ENCODE data around the gene SLC23A1. TPM values are rescaled to one million over a fixed set of nuclear protein-coding genes. Genes with fewer than 3 reads are reported as not detected.

The SLC23A1 gene
- total RNA-seq, result not detected in 2 replicates

DNA sequence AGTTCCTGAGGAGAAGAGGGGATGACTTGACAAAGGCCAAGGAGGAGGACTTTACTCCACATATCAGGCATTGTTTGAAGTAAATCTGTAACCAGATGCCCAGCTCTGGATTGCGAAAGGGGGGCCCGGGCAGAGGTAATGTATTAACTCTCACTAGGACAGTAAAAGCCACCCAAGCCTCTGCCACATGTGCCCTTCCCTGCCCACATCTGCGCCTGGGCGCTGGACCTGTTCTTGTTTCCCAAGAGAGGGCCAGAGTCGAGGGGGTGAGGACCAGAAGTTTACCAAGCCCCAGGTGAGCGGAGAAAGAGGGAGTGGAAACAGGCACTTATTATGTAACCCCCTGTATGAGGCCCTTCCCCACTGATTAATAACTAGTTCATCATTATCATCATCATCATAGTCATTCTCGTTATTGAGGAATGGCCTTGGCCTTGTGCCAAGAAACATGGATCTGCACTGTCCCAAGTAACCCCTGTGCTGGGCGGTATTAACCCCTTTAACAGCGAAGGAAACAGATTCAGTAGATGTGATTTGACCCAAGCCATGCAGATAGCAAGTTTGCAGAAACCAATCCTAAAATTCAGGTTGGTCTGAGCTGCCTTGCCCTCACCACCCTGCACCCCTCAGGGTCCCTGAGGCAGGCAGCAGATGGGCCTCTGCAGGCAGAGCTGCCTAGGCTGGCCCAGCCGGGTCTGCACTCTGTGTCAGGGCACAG, at the start of gene SLC23A1:
TSS of gene SLC23A1 (minus strand) at position 23 of the 718 bp plus-strand sequence. CDS start 44 bp downstream, outside the sequence.

GRCh38 chr5:139403787-139404483, 20.8 kb upstream of the SLC23A1 start, which contains the start of gene SPATA24:
Gene SPATA24, minus strand, starts transcription at chr5:139404089. Its CDS starts 29 bp downstream, at chr5:139404060.

GRCh38 chr5:139394654-139395566, 11.8 kb upstream of the SLC23A1 start, which contains the start of gene PROB1:
Gene PROB1, minus strand, starts transcription at chr5:139395104. Its CDS starts 23 bp downstream, at chr5:139395081.

DNA sequence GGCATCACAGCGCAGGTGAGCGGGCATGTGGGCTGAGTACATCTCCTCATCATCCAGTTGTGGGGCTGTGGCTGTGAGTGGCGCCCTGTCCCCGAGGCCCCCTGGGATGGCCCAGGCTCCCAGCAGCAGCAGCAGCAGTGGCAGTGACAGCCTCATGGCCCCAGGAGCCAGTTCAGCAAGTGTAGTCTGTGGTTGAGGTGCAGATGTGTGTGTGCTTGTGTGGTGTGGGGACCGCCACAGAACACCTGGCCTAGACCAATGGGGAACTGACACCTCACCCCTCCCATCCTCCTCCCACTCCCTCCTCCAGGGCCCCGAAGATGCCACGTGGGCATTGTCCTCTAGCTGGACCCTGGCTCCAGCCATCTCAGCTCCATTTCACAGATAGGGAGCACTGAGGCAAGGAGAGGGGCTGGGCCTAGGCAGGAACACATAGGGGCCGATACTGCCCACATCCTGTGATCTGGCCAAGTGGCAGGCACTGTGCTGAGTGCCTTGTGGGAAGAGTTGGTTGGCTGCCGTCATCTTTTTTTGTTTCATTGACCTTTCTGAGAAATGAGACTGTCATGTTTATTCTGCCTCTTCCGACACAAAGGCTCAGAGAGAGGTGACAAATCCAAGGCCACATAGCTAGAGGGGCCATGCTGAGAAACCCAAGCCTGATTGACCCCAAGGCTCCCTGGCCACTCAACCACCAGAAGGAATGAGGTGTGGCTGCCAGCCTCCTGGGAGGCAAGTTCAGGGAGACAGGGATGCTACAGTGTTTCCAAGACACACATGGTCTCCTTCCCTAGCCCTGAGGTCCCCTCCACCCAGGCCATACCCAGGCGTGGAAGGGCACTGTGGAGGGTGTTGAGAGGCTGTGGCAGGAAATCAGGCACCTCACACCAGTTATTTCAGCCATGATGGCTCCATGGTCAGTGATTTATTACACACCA, 6.9 kb upstream of the SLC23A1 start, which contains the start of gene MZB1:
TSS of gene MZB1 (minus strand) at position 213 of the 938 bp plus-strand sequence. CDS start at position 156, 57 bp downstream.

DNA sequence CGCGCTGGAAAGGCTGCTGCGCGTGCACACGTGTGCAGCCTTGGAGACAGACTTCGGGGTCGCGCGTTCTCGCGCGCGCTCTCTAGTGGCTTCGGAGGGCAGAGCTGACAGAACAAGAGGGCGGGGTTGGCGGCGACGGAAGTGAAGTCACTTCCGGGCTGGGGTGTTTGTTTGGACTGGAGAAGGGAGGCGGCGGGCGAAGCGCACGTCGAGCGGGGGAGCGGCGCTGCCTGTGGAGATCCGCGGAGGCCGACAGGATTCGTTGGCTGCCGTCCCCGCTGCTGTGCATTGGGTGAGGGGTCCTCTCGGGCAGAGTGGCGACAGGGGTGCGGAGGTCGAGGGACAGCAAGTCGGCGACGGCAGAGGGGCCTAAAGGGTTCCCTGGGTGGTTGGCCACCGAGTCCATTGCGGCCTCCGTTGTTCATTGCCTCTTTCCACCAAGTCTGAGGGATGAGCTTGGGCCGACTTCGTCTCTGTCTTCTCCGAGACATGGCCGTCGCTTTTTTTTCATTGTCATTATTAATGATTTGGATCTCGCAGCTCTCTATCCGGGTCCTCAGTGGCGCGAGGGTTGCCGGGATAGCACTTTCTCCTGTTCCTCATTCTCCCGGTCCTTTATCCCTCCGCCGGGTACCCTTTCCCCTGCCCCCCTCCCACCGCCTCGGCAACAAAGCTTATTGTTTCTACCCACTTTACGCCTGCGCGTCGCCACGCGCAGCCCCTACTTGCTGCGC, 41.2 kb downstream of the SLC23A1 start, which contains the start of gene PAIP2:
TSS of gene PAIP2 (plus strand) at position 166 of the 734 bp plus-strand sequence. CDS start 21,931 bp downstream, outside the sequence.

Other genes with a start within 250 kb of the SLC23A1 start
- 37.3 and 44.9 TPM in 2 replicates for gene SIL1, start 184.9 kb downstream of the SLC23A1 start, total RNA-seq
- gene MATR3, start 89.6 kb downstream of the SLC23A1 start, total RNA-seq, result 145 and 151 TPM in 2 replicates
- gene PAIP2, start 41.4 kb downstream of the SLC23A1 start, total RNA-seq, result 44.5 and 51.5 TPM in 2 replicates
- not detected in 2 replicates for gene MZB1, start 6.6 kb upstream of the SLC23A1 start, total RNA-seq
- 0.79 and 1.6 TPM in 2 replicates for gene PROB1, start 11.8 kb upstream of the SLC23A1 start, total RNA-seq
- gene SPATA24, start 20.8 kb upstream of the SLC23A1 start, total RNA-seq, result 5.3 and 5.4 TPM in 2 replicates
- 10.6 and 11.3 TPM in 2 replicates for gene DNAJC18, start 56.2 kb upstream of the SLC23A1 start, total RNA-seq
- not detected in 2 replicates for gene ECSCR, start 79.4 kb upstream of the SLC23A1 start, total RNA-seq
- gene SMIM33, start 87.7 kb upstream of the SLC23A1 start, total RNA-seq, result not detected in 2 replicates
- 45.3 and 48.2 TPM in 2 replicates for gene STING1, start 99.5 kb upstream of the SLC23A1 start, total RNA-seq
- gene UBE2D2, start 178.0 kb upstream of the SLC23A1 start, total RNA-seq, result 132 and 154 TPM in 2 replicates